HL-60/S4 treated with retinoic acid at 250 ng/mL for 4 days and 3 days (cell line): Measurements from ENCODE around the gene SIN3A.
"Not testable (repeated sequence)": the region's sequence is repeated elsewhere in the genome, so short reads cannot be mapped to it uniquely, and the experiment has no call there.

Source experiments
- in situ Hi-C: fragments of 300-500 bp; cut with MboI; formaldehyde crosslinking; loops from 2 replicates; pipeline ENCODE4 v1.7.0; 2022; ENCODE audit warnings: low sequenced_read_pairs

SIN3A gene

DNA sequence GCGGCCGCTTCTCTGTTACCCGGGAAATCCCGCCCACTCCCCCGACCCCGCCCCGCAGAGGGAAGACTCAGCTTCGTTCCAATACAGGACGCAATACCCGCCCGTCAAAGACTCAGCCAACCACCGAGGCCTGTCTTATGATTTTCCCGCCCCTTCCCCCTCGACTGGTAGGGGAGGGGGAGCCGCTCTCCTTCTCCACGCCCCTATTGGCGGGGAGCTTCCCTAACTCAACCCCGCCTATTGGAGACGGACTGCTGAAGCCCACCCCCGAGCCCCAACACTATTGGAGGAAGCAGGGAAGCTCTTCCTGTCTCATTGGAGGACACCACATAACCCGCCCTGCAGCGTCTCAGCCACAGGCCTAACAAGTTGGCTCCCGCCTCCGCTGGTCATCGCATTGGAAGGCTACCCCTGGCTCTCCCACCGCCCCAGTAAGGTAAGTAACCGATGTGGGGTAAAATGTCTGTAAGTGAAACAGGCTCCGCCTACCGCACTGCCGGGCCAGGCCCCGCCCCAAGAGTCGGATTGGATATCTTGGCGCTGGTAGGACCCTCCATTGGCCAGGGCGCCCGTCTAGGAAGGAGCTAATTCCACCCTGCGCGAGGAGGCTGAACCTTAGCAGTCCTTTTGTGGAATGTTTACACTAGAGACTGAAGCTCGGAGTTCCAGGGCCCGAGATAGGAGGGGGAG lies at the start of gene SIN3A:
Gene SIN3A (minus strand): TSS at position 17 of the 690 bp plus-strand sequence. CDS start 21,315 bp downstream, outside the sequence.
- in situ Hi-C loops = no loop called here

DNA sequence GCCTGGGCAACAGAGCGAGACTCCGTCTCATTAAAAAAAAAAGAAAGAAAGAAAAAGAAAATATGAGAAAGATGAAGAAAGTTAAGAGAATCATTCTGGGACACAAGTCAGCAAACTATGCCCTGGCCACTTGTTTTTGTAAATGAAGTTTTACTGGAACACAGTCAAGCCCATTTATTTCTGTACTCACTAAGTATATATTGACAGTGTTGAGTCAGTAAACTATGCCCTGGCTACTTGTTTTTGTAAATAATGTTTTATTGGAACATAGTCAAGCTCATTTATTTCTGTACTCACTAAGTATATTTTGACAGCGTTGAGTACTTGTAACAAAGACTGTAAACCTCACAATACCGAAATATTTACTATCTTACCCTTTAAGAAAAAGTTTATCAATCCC lies 42.2 kb upstream of the SIN3A start:
- in situ Hi-C loops = no loop called here

- in situ Hi-C loops = no loop called here
Observed at GRCh38 chr15:75483961-75484360, 32.5 kb upstream of the SIN3A start.

DNA sequence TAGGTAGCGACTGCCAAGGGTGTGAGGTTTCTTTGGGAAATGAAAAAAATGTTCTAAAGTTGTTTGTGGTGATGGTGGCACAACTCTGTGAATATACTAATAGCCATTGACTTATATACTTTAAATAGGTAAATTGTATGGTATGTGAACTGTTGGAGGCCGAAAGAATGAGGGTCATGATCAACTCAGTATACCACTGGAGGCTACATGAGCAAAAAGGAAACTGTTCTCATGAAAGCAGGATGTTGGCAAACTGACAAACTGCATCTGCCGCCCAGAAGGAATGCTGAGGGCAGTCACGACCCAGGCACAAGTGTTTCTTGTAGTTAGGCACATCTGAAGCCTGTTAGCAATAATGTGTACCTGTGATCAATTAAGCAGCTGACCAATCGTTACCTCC lies 32.1 kb upstream of the SIN3A start:
- in situ Hi-C loops = not testable (repeated sequence)

- in situ Hi-C loops = no loop called here
Observed at GRCh38 chr15:75483106-75483505, 31.6 kb upstream of the SIN3A start.

- in situ Hi-C loops = not testable (repeated sequence)
Observed at GRCh38 chr15:75480463-75480862, 29.0 kb upstream of the SIN3A start.

GRCh38 chr15:75479670-75480069 lies 28.2 kb upstream of the SIN3A start:
- in situ Hi-C loops = no loop called here

GRCh38 chr15:75477094-75477493 lies 25.6 kb upstream of the SIN3A start:
- in situ Hi-C loops = not testable (repeated sequence)

GRCh38 chr15:75468913-75469598 lies 17.6 kb upstream of the SIN3A start:
- in situ Hi-C loops = no loop called here

GRCh38 chr15:75460646-75461045 lies 9.2 kb upstream of the SIN3A start:
- in situ Hi-C loops = no loop called here

- in situ Hi-C loops = no loop called here
Observed at GRCh38 chr15:75459581-75459980, 8.1 kb upstream of the SIN3A start.

DNA sequence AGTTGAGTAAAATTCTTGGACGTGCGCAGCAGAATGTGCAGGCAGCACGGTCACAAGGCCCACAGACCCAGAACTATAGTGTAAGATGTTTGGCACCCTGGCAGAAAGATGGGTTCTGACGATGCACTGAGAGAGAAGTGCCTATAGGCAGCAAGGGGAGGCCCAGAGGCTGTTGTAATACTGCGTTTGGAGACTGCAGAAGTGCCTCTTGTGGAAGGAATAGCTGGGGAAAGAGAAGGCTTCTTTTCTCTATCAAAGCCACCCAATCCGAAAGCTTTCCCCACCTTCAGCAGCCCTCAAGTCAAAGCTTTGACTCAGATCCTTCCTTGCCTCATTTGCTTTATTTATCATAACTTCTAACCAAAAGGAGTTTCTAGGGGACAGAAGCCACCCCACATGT lies 5.2 kb upstream of the SIN3A start:
- in situ Hi-C loops = no loop called here

DNA sequence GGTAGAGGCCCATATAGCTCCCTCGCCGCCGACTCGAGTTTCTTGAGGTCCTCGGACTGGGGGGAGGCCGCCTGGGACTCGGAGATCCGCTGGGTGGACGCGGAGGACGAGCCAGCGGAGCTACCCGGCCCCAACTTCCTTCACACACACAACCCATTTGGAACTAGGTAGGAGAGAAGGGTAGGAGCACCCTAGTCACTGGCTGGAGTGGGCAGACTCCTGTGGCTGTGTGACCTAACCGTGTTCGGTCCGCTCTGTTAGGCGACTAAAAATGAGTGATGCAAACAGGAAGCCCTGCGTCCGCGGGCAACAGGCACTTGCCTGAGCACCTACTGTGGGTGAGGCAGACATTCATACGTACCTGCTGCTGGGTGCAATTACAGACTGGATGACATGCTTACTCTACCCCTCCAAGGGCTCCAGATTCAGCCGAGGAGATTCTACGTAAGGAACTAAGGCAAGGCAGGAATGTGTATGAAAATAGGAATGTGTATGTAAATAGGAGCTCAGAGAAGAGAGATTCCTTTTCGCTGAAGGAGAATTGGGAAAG lies 4.6 kb upstream of the SIN3A start:
- in situ Hi-C loops = no loop called here

DNA sequence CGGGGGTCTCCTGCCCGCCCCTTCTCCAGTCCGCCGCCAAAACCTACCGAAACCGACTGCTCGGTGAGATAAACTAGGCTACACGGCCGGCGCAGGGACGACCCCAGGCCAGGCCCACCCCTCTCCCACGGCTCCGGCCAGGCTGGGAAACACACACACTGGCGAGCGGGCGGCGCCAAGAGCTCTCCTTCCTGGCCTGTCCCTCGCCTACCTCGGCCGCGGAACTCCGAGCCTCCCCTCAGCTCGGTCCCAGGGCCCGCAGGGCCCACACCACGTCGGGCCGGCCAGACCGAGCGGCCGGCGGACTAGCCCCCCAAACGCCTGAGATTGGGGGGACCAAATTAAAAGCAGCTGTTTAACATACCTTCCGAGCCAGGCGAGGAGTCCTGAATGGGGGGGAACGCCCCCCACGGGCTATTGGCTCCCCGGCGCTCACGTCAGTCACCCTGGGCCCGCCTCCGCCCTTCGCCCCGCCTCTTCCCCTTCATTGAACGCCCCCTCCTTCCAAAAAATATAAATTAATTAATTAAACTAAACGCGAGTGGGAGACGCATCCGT lies 4.0 kb upstream of the SIN3A start:
- in situ Hi-C loops = no loop called here

DNA sequence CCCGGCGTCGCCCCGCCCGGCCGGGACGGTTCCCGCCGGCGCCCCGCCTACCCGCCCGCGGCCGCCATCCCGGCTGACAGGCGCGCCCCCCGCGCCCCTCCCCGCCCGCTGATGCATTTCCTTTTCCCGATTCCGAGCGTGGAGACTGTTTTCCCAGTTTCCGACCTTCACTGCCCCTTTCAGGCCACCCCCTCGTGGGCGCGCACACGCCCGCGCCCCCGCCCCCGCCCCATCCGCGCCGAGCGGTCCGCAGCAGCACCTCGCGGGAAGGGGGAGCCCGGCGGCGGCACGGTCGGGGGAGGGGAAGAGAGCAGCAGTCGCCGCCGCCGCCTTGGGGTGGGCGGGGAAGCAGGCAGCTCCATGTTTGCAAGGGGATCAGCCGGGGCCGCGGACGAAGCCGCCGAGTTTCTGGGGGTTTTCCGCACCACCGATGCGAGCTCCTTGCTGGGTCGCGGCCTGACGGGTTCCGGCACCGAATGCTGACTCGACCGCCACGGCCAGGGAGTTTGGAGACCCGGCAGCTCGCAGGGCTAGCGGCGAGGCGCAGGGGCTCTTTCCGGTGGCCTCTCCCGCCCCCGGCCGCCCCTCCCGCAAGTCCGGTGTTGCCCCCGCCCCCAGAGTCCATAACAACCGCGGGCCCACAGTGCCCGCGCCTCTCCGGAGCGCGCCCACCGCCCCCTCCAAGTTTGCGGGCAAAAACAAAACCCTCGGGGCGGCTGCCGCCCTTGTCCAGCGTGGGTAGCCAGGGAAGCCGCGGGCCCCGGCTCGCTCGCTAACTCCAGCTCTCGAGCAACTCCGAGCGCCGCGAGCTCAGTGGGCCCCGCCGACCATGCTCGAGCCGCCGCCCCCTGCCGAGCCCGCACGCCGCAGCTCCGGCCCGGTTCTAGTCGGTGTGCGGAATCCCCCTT lies 3.2 kb upstream of the SIN3A start:
- in situ Hi-C loops = no loop called here

DNA sequence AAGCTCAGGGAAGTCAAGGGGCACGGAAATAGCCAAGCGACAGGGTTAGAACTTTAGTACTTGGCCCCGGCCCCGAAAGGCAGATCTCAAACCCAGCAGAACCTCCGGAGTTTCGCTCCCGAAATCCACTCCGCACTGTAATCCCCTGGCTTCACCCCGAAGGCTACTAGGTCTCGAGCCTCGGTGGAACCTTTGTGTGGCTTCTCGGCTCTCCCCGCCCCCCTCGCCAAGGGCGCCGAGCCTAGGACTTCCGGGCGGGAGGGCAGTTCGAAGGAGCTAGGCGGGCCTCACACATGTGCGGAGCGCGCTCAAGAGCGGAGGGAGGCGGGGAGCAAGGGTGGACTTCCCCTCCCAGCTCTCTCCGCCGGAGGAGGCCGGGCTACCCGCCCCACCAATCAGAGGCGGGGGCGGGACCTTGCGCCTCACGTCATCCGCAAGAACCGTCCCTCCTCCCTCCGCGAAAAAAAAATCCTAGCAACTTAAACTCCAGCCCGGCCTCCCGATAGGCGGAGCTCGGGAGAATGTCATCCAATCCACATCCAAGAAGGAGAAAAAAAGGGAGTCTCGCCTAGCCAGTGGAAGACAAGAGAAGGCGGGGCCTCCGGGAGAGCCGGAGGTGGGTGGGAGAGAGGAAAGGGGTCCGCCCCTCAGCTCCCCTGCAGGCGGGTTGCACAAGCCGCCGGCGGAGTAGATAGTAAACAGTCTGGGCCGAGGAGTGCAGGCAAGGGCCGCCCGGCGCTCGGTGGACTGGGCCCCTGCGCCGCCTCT lies 2.4 kb upstream of the SIN3A start:
- in situ Hi-C loops = no loop called here

DNA sequence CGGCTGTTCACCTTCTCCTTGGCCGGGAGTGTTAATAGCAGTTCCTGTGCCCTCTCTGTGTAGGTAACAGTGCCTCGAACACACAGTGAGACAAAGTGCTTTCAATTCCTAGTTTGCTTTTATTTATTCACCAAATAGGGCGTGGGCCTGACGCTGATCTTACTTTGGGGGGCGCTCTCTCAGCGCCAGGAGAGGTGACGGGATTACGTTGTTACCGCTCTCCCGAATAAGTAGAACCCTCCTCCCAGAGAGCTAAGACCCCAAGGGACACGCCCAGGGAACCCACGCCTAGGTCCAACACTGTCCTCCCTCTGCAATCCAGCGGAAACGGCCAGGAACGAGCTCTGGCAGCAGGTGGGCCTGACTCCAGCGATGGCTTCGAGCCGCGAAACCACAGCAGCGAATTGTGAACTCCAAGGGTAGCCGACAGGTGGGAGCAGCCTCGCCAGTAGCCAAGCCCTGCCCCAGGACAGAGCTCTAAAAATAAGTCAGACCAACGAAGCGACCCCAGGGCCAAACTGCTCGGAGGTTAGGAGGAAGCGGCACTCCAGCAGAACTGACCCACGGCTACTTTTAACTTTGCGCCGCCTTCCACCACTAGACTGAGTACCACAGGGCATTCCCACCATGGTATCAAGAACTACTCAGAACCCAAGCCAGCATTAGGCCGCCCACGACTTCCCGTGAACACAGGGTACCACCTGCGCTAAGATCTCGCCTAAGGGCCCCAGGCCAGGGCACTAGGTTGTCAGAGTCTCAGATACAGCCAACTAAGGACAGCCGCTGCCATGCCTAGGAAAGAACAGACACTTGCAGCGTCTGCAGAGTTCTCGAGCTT lies 1.6 kb upstream of the SIN3A start:
- in situ Hi-C loops = no loop called here

DNA sequence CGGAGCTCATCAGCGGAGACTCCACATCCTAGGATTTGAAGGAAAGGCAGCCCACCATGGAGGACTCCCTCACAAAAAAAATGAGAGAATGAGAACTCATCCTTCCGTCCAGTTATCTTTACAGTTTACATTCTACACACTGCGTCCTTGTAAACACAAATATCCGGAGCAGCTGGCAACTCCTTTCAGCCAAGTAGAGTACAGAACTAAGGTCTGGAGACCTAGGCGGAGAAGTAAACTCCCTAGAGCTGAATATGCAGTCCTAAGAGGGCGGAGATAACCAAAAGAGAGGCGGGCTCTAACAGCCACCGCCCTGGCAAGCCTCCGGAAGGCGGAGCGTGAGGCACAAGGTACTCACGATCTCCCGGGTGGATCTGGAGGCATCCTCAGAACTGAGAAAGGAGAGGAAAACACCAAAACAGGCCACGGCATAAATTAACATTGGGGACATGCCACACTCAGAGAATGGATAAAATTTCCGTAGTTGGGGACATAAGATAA lies 924 bp upstream of the SIN3A start:
- in situ Hi-C loops = no loop called here

GRCh38 chr15:75451202-75451673 lies 252 bp downstream of the SIN3A start:
- in situ Hi-C loops = no loop called here
